Activated gamma-delta T cell (primary cell): Measurements from ENCODE around the gene SLF1.
"Not testable (repeated sequence)": the region's sequence is repeated elsewhere in the genome, so short reads cannot be mapped to it uniquely, and the experiment has no call there.

ENCODE experiments used
- DNase-seq: peaks from one replicate; lab custom pipeline; 2025; lab: John Stamatoyannopoulos, UW
- total RNA-seq, 2 donors: gene quantifications; one replicate each; lab custom pipeline; 2026; lab: John Stamatoyannopoulos, UW

The SLF1 gene
- 34.0 to 48.5 reads per million in 2 donors for total RNA-seq

- peak; percentile 62 for DNase-seq
Measured at GRCh38 chr5:94618493-94619328, at the start of gene SLF1, which contains the start of gene KIAA0825. SLF1 (plus strand) TSS chr5:94618669; CDS start chr5:94628811, 10,142 bp downstream. KIAA0825 (minus strand) TSS chr5:94618604; CDS start chr5:94537126, 81,478 bp downstream.

GRCh38 chr5:94571415-94571814 is 47.1 kb upstream of the SLF1 start:
- no peak for DNase-seq

- not testable (repeated sequence) for DNase-seq
Measured at GRCh38 chr5:94573349-94573748, 45.1 kb upstream of the SLF1 start.

- no peak for DNase-seq
Measured at GRCh38 chr5:94575196-94575595, 43.3 kb upstream of the SLF1 start.

- no peak for DNase-seq
Measured at GRCh38 chr5:94577466-94578245, 40.8 kb upstream of the SLF1 start.

GRCh38 chr5:94595281-94595840 is 23.1 kb upstream of the SLF1 start:
- DNase-seq, result no peak

- no peak for DNase-seq
Measured at GRCh38 chr5:94613583-94613982, 4.9 kb upstream of the SLF1 start.

GRCh38 chr5:94614156-94614805 is 4.2 kb upstream of the SLF1 start:
- no peak for DNase-seq

- no peak for DNase-seq
Measured at GRCh38 chr5:94615862-94616261, 2.6 kb upstream of the SLF1 start.

- DNase-seq, result no peak
Measured at GRCh38 chr5:94618029-94618492, 408 bp upstream of the SLF1 start.

GRCh38 chr5:94620256-94620655 is 1.8 kb downstream of the SLF1 start:
- no peak for DNase-seq

- DNase-seq, result no peak
Measured at GRCh38 chr5:94621763-94622162, 3.3 kb downstream of the SLF1 start.

- no peak for DNase-seq
Measured at GRCh38 chr5:94623011-94623410, 4.5 kb downstream of the SLF1 start.

GRCh38 chr5:94623877-94624276 is 5.4 kb downstream of the SLF1 start:
- no peak for DNase-seq

- no peak for DNase-seq
Measured at GRCh38 chr5:94627191-94627590, 8.7 kb downstream of the SLF1 start.

- DNase-seq, result no peak
Measured at GRCh38 chr5:94632024-94632423, 13.6 kb downstream of the SLF1 start.

- DNase-seq, result no peak
Measured at GRCh38 chr5:94640176-94640575, 21.7 kb downstream of the SLF1 start.

GRCh38 chr5:94645053-94645452 is 26.6 kb downstream of the SLF1 start:
- no peak for DNase-seq

GRCh38 chr5:94646758-94647157 is 28.3 kb downstream of the SLF1 start:
- DNase-seq, result no peak

- no peak for DNase-seq
Measured at GRCh38 chr5:94649874-94650273, 31.4 kb downstream of the SLF1 start.

- DNase-seq, result no peak
Measured at GRCh38 chr5:94658272-94658671, 39.8 kb downstream of the SLF1 start.

- no peak for DNase-seq
Measured at GRCh38 chr5:94660506-94660905, 42.0 kb downstream of the SLF1 start.
